Gastroesophageal sphincter (tissue), 4 donors: ENCODE data around the gene RPS4Y1. TPM values are rescaled to one million over a fixed set of nuclear protein-coding genes. Genes with fewer than 3 reads are reported as not detected.
"Not testable (repeated sequence)": the region's sequence is repeated elsewhere in the genome, so short reads cannot be mapped to it uniquely, and the experiment has no call there.

Experiments
- ATAC-seq: fragments of 150-250 bp; one replicate; pipeline ENCODE4 v1.9.1; 2016; ENCODE audit warnings: mild to moderate bottlenecking, moderate library complexity
- H3K27ac ChIP-seq, 4 donors: fragments of 200-600 bp; sonication (generic) in 3 of 4; 1 replicate in 3 of 4; 2 replicates in 1 of 4; pipeline ENCODE4 v1.5.1; 2016 to 2019
- H3K27me3 ChIP-seq: fragments of 200-600 bp; sonication (generic); one replicate; pipeline ENCODE4 v1.5.1; 2019
- H3K36me3 ChIP-seq, 2 donors: fragments of 200-600 bp; sonication (generic); one replicate each; pipeline ENCODE4 v1.5.1; 2019; ENCODE audit warnings: control low read depth in 1 of 2
- H3K4me1 ChIP-seq, 3 donors: fragments of 200-600 bp; sonication (generic); 1 replicate in 2 of 3; 2 replicates in 1 of 3; pipeline ENCODE4 v1.5.1; 2016 to 2019; ENCODE audit warnings: control low read depth in 2 of 3
- H3K4me3 ChIP-seq, 2 donors: fragments of 200-600 bp; sonication (generic); one replicate each; pipeline ENCODE4 v1.5.1; 2019; ENCODE audit warnings: mild to moderate bottlenecking in 1 of 2, moderate library complexity in 1 of 2
- H3K9me3 ChIP-seq, 3 donors: fragments of 200-600 bp; sonication (generic); one replicate each; pipeline ENCODE4 v1.5.1; 2017 to 2019; ENCODE audit warnings: control low read depth in 2 of 3
- EP300 ChIP-seq: sonication (generic); formaldehyde crosslinking; IDR thresholded peaks from one replicate; pipeline ENCODE4 v1.6.1; 2017; ENCODE audit warnings: antibody characterized with exemption, mild to moderate bottlenecking
- POLR2A ChIP-seq, 2 donors: fragments of 450-650 bp; IDR thresholded peaks; one replicate each; pipeline ENCODE4 v1.6.1; 2017; ENCODE audit warnings: antibody characterized with exemption in 2 of 2, mild to moderate bottlenecking in 2 of 2, moderate library complexity in 1 of 2
- POLR2AphosphoS5 ChIP-seq: sonication (generic); formaldehyde crosslinking; IDR thresholded peaks from one replicate; pipeline ENCODE4 v1.6.1; 2017; ENCODE audit warnings: antibody characterized with exemption
- WGBS, 2 donors: methylation state at CpG; one replicate each; pipeline ENCODE4 v1.1.5; 2018; ENCODE audit warnings: low coverage in 1 of 2; 5-methylcytosine and 5-hydroxymethylcytosine counted together
- total RNA-seq, 4 donors: library from RNA; depleted of rRNA; stranded (reverse); fragments of >200 nt; gene quantifications; one replicate each; pipeline ENCODE4 v1.1.0, GENCODE V29; 2016
- TF ChIP-seq, protein P1 (sequence below), 4 experiments: fragments of 200-600 bp in 2 of 4; fragments of 450-650 bp in 2 of 4; sonication (generic) in 1 of 4; IDR thresholded peaks; one replicate each; pipeline ENCODE4 v1.5.1; 2017 to 2019; ENCODE audit warnings: antibody characterized with exemption in 4 of 4, mild to moderate bottlenecking in 2 of 4, moderate library complexity in 2 of 4

The RPS4Y1 gene
- total RNA-seq, 4 donors from 2014 or later = 0.31 to 329 (median 103) TPM

GRCh38 chrY:2859782-2860181 lies 18.4 kb downstream of the RPS4Y1 start:
- no peak for TF ChIP-seq POLR2AphosphoS5
- TF ChIP-seq, protein P1, sequence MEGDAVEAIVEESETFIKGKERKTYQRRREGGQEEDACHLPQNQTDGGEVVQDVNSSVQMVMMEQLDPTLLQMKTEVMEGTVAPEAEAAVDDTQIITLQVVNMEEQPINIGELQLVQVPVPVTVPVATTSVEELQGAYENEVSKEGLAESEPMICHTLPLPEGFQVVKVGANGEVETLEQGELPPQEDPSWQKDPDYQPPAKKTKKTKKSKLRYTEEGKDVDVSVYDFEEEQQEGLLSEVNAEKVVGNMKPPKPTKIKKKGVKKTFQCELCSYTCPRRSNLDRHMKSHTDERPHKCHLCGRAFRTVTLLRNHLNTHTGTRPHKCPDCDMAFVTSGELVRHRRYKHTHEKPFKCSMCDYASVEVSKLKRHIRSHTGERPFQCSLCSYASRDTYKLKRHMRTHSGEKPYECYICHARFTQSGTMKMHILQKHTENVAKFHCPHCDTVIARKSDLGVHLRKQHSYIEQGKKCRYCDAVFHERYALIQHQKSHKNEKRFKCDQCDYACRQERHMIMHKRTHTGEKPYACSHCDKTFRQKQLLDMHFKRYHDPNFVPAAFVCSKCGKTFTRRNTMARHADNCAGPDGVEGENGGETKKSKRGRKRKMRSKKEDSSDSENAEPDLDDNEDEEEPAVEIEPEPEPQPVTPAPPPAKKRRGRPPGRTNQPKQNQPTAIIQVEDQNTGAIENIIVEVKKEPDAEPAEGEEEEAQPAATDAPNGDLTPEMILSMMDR (IDR thresholded peaks at IDR 0.05) = no peak
- TF ChIP-seq EP300 = no peak
- no peak for TF ChIP-seq POLR2A (IDR thresholded peaks at IDR 0.05)
- Histone ChIP-seq H3K4me1 (no peaks in the 10 kb centered on the region), H3K36me3 (peaks cover 0 to 65% of the 10 kb centered on the region in 2 donors), H3K9me3 (no peaks in the 10 kb centered on the region), H3K27me3 (no peaks in the 10 kb centered on the region), H3K27ac (no peak overlapping the region), H3K4me3 (no peak overlapping the region)
- ATAC-seq = no peak
- 77% methylated on average over 4 of the region's 4 CpGs; no CpG with 5 or more reads in 1 of the 2 donors for WGBS, 2 donors

DNA sequence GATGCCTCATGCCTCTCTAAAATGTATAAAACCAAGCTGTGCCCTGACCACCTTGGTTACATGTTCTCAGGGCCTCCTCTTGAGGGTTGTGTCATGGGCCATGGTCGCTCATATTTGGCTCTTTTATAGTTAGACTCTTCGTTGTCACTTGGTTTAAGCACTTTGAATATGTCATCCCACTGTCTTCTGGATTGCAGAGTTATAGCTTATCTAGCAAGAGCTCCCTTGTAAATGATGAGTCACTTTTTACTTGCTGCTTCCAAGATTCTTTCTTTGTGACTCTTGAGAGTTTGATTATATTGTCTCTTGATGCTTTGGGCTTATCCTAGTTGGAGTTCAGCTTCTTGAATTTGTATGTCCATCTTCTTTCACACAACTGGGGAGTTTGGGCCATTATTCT lies 19.1 kb downstream of the RPS4Y1 start:
- Histone ChIP-seq H3K4me1 (no peaks in the 10 kb centered on the region), H3K9me3 (no peaks in the 10 kb centered on the region), H3K27ac (no peak overlapping the region), H3K4me3 (no peak overlapping the region), H3K36me3 (peaks cover 0 to 65% of the 10 kb centered on the region in 2 donors), H3K27me3 (no peaks in the 10 kb centered on the region)
- TF ChIP-seq, protein P1 (IDR thresholded peaks at IDR 0.05) = no peak
- TF ChIP-seq POLR2AphosphoS5 = no peak
- no peak for TF ChIP-seq POLR2A (IDR thresholded peaks at IDR 0.05)
- TF ChIP-seq EP300 = no peak
- ATAC-seq = no peak
- no CpG with 5 or more reads among the region's 2 CpGs for WGBS, 2 donors

GRCh38 chrY:2866581-2866980 lies 25.2 kb downstream of the RPS4Y1 start:
- H3K36me3 ChIP-seq = peaks cover 0 to 60% of the 10 kb centered on the region in 2 donors
- no peaks in the 10 kb centered on the region for H3K9me3 ChIP-seq
- TF ChIP-seq EP300 (no peak), POLR2AphosphoS5 (no peak), POLR2A (IDR thresholded peaks at IDR 0.05) (no peak)
- TF ChIP-seq, protein P1 (IDR thresholded peaks at IDR 0.05) = no peak
- H3K27ac ChIP-seq = no peak overlapping the region
- no peak overlapping the region for H3K4me3 ChIP-seq
- 0% methylated on average over 1 of the region's 2 CpGs; no CpG with 5 or more reads in 1 of the 2 donors for WGBS, 2 donors
- no peaks in the 10 kb centered on the region for H3K27me3 ChIP-seq
- no peak for ATAC-seq
- H3K4me1 ChIP-seq = no peaks in the 10 kb centered on the region

GRCh38 chrY:2867469-2867868 lies 26.1 kb downstream of the RPS4Y1 start:
- Histone ChIP-seq H3K27ac (no peak overlapping the region), H3K27me3 (no peaks in the 10 kb centered on the region), H3K9me3 (no peaks in the 10 kb centered on the region), H3K36me3 (peaks cover 0 to 51% of the 10 kb centered on the region in 2 donors), H3K4me1 (no peaks in the 10 kb centered on the region), H3K4me3 (no peak overlapping the region)
- no CpG with 5 or more reads among the region's 8 CpGs for WGBS, 2 donors
- ATAC-seq = no peak
- TF ChIP-seq EP300 (no peak), POLR2AphosphoS5 (no peak), POLR2A (IDR thresholded peaks at IDR 0.05) (no peak)
- TF ChIP-seq, protein P1 (IDR thresholded peaks at IDR 0.05) = no peak

DNA sequence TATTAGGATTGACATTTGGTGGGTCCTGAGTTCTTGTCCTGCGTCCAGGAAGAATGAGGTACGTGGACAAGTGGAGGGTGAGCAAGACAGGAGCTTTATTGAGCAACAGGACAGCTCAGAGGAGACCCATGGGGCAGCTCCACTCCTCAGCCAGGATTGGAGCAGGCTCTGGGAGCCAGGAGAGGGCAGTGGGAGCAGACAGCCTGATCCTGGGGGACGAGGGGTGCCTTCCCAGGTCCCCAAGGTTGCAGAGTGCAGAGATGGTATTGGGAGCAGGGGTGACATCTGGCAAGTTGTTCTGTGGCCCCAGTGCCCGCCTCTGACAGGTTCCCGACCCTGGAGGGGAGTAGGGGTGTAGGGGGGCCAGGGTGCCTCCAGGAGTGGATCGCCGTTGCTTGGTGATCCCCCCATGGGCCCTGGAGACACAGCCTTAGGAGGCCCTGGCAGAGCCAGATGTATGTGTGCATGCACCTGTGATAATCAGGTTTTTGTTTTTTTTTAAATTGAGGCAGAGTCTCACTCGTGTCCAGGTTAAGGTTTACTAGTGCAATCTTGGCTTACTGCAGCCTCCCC lies 26.7 kb downstream of the RPS4Y1 start:
- Histone ChIP-seq H3K36me3 (peaks cover 0 to 45% of the 10 kb centered on the region in 2 donors), H3K27me3 (no peaks in the 10 kb centered on the region), H3K4me1 (no peaks in the 10 kb centered on the region), H3K9me3 (no peaks in the 10 kb centered on the region), H3K27ac (no peak overlapping the region), H3K4me3 (no peak overlapping the region)
- no peak for TF ChIP-seq EP300
- no peak for TF ChIP-seq POLR2AphosphoS5
- TF ChIP-seq, protein P1 (IDR thresholded peaks at IDR 0.05) = no peak
- no peak for TF ChIP-seq POLR2A (IDR thresholded peaks at IDR 0.05)
- ATAC-seq = no peak
- WGBS, 2 donors = no CpG with 5 or more reads among the region's 8 CpGs

DNA sequence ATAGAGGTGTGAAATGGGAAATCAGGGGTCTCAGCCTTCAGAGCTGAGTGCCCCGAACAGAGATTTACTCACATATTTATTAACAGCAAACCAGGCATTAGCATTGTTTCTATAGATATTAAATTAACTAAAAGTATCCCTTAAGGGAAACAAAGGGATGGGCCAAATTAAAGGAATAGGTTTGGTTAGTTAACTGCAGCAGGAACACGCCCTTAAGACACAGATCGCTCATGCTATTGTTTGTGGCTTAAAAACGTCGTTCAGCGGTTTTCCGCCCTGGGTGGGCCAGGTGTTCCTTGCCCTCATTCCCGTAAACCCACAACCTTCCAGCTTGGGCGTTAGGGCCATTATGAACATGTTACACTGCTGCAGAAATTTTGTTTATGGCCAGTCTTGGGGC lies 30.8 kb downstream of the RPS4Y1 start:
- ATAC-seq, H3K4me3 ChIP-seq, H3K27me3 ChIP-seq, H3K27ac ChIP-seq, H3K9me3 ChIP-seq, H3K4me1 ChIP-seq: not testable (repeated sequence)
- H3K36me3 ChIP-seq = peaks cover 0 to 10% of the 10 kb centered on the region in 2 donors
- WGBS, 2 donors = 92% methylated on average over 9 of the region's 9 CpGs; no CpG with 5 or more reads in 1 of the 2 donors
